B cell (primary cell): Measurements from ENCODE around the gene DPH3.

ENCODE experiments used
- EZH2 ChIP-seq: IDR thresholded peaks from 2 replicates; pipeline ENCODE4 v1.6.1; 2012; ENCODE audit warnings: borderline replicate concordance, low read depth, mild to moderate bottlenecking, moderate library complexity, low read length; ENCODE audit not compliant: insufficient read depth, poor library complexity, severe bottlenecking
- TF ChIP-seq, protein P1 (sequence below): fragments of 200-600 bp; IDR thresholded peaks from one replicate; pipeline ENCODE4 v1.8.0; 2022; ENCODE audit warnings: antibody characterized with exemption, mild to moderate bottlenecking

DNA sequence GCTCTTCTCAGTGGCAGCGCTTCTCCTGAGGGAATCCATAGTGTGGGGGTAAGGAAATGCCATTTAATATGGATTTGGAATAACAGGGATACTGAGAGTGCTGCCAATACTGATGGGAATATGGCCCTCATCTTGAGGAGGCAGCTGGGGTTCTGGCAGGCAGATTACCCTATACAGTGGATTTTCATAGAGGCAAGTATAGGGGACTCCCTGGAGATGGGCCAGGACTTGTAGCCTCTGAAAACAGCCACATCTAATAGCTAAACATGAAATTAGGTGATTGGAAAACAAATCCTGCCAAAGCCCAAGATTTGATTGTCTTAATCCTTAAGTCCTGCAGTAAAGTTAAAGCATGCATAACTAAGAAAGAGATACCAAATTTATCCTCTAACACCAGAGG lies 30.9 kb downstream of the DPH3 start:
- TF ChIP-seq, protein P1, sequence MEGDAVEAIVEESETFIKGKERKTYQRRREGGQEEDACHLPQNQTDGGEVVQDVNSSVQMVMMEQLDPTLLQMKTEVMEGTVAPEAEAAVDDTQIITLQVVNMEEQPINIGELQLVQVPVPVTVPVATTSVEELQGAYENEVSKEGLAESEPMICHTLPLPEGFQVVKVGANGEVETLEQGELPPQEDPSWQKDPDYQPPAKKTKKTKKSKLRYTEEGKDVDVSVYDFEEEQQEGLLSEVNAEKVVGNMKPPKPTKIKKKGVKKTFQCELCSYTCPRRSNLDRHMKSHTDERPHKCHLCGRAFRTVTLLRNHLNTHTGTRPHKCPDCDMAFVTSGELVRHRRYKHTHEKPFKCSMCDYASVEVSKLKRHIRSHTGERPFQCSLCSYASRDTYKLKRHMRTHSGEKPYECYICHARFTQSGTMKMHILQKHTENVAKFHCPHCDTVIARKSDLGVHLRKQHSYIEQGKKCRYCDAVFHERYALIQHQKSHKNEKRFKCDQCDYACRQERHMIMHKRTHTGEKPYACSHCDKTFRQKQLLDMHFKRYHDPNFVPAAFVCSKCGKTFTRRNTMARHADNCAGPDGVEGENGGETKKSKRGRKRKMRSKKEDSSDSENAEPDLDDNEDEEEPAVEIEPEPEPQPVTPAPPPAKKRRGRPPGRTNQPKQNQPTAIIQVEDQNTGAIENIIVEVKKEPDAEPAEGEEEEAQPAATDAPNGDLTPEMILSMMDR = no peak
- TF ChIP-seq EZH2 = no peak
